Ovary (tissue), 9 donors: ENCODE measurements around the gene ACO2. TPM values are rescaled to one million over a fixed set of nuclear protein-coding genes. Genes with fewer than 3 reads are reported as not detected.

Experiments
- DNase-seq, 5 donors: peaks; one replicate each; pipeline ENCODE4 v3.0.0-alpha.2; 2019 to 2020
- H3K27ac ChIP-seq, 2 donors: fragments of 200-600 bp; one replicate each; pipeline versions ENCODE4 v1.5.1 to v1.8.0; 2019 to 2022
- H3K27me3 ChIP-seq: fragments of 200-600 bp; one replicate; pipeline ENCODE4 v1.8.0; 2022
- H3K36me3 ChIP-seq: fragments of 200-600 bp; sonication (generic); one replicate; pipeline ENCODE4 v1.5.1; 2019
- H3K4me1 ChIP-seq: one replicate; pipeline ENCODE4 v1.8.1; 2013; ENCODE audit warnings: mild to moderate bottlenecking, moderate library complexity; ENCODE audit not compliant: insufficient read depth
- H3K4me3 ChIP-seq: fragments of 200-600 bp; sonication (generic); one replicate; pipeline ENCODE4 v1.5.1; 2017
- H3K9me3 ChIP-seq, 2 donors: fragments of 200-600 bp in 1 of 2; sonication (generic) in 1 of 2; one replicate each; pipeline versions ENCODE4 v1.5.1 to v1.8.1; 2013 to 2019; ENCODE audit warnings: mild to moderate bottlenecking in 1 of 2, moderate library complexity in 1 of 2
- EP300 ChIP-seq: sonication (generic); formaldehyde crosslinking; IDR thresholded peaks from one replicate; pipeline ENCODE4 v1.6.1; 2017; ENCODE audit warnings: antibody characterized with exemption
- POLR2A ChIP-seq: fragments of 450-650 bp; IDR thresholded peaks from one replicate; pipeline ENCODE4 v1.6.1; 2017; ENCODE audit warnings: antibody characterized with exemption, mild to moderate bottlenecking, moderate library complexity
- WGBS, 3 donors: extraction: QIAGEN DNeasy Blood & Tissue Kit in 1 of 3; methylation state at CpG; one replicate each; pipeline versions ENCODE4 v1.1.5 to v1.1.7; 2013 to 2017; 5-methylcytosine and 5-hydroxymethylcytosine counted together
- intact Hi-C, 4 donors: fragments of 100-400 bp; cut with DNase I; formaldehyde crosslinking; loops; one replicate each; pipeline versions ENCODE4 v1.11.0 to v1.15.1; 2022 to 2023
- polyA plus RNA-seq, 2 donors: library from polyadenylated mRNA; stranded (reverse); fragments of 200-250 nt in 1 of 2; fragments of 350-450 nt in 1 of 2; fragmentation: Illumina TruSeq in 1 of 2; extraction: RNeasy Lipid Tissue Mini Kit (QIAGEN cat#74804) in 1 of 2; gene quantifications; one replicate each; pipeline ENCODE4 v1.2.3, GENCODE V29; 2013 to 2014
- total RNA-seq, 7 donors: library from RNA; depleted of rRNA in 2 of 7; stranded (reverse); fragments of >200 nt in 2 of 7; fragmentation: NEBNext Ultra II Directional in 3 of 7; extraction: Animal tissue kit (Norgen Biotek cat#: 25700) in 3 of 7; gene quantifications; one replicate each; pipeline versions ENCODE4 v1.1.0 to v1.2.4, GENCODE V29; 2016 to 2023
- TF ChIP-seq, protein P1 (sequence below), 3 donors: fragments of 450-650 bp in 2 of 3; fragments of 200-600 bp in 1 of 3; IDR thresholded peaks; one replicate each; pipeline versions ENCODE4 v1.5.1 to v1.8.0; 2016 to 2022; ENCODE audit warnings: antibody characterized with exemption in 3 of 3, mild to moderate bottlenecking in 1 of 3
- donor health status: DM: no; HTN: no; CAD: no; lungs with moderate emphysema.
- donor health status: DM: no; HTN: no; CAD: no.
- donor health status: Bipolar disorder and iron deficiency.
- donor health status: DM: yes; HTN: yes; CAD: no.
- donor health status: DM: no; HTN: no; CAD: no.
- donor health status: DM: yes; HTN: yes; CAD: no.

Gene ACO2
- total and polyA plus RNA-seq, 9 donors, result 20.6 to 99.1 (median 50.7) TPM

GRCh38 chr22:41525450-41526225, 56.7 kb downstream of the ACO2 start:
- Histone ChIP-seq H3K27me3 (no peaks in the 10 kb centered on the region), H3K36me3 (no peaks in the 10 kb centered on the region), H3K4me3 (no peak overlapping the region), H3K4me1 (peaks cover 25% of the 10 kb centered on the region), H3K9me3 (no peaks in the 10 kb centered on the region), H3K27ac (peak overlapping the region; percentile 85 to 89)
- TF ChIP-seq POLR2A (no peak), EP300 (no peak)
- TF ChIP-seq, protein P1, sequence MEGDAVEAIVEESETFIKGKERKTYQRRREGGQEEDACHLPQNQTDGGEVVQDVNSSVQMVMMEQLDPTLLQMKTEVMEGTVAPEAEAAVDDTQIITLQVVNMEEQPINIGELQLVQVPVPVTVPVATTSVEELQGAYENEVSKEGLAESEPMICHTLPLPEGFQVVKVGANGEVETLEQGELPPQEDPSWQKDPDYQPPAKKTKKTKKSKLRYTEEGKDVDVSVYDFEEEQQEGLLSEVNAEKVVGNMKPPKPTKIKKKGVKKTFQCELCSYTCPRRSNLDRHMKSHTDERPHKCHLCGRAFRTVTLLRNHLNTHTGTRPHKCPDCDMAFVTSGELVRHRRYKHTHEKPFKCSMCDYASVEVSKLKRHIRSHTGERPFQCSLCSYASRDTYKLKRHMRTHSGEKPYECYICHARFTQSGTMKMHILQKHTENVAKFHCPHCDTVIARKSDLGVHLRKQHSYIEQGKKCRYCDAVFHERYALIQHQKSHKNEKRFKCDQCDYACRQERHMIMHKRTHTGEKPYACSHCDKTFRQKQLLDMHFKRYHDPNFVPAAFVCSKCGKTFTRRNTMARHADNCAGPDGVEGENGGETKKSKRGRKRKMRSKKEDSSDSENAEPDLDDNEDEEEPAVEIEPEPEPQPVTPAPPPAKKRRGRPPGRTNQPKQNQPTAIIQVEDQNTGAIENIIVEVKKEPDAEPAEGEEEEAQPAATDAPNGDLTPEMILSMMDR (IDR thresholded peaks at IDR 0.05), result no peak
- 72 to 78% (median 72%) methylated on average over 13 of the region's 13 CpGs for WGBS, 3 donors
- DNase-seq, result peak in 1 of 5 donors; percentile 41
- intact Hi-C loops, result no loop called here

GRCh38 chr22:41526226-41526829, 57.4 kb downstream of the ACO2 start:
- 62 to 66% (median 63%) methylated on average over 12 of the region's 12 CpGs for WGBS, 3 donors

GRCh38 chr22:41526830-41527799, 58.2 kb downstream of the ACO2 start:
- WGBS, 3 donors, result 59 to 70% (median 64%) methylated on average over 32 of the region's 32 CpGs
- intact Hi-C loops, result no loop called here
- H3K4me1 ChIP-seq, result peaks cover 25% of the 10 kb centered on the region
- no peaks in the 10 kb centered on the region for H3K36me3 ChIP-seq
- peak overlapping the region; percentile 51 to 89 for H3K27ac ChIP-seq
- peak in 4 of 5 donors; percentile 61 to 69 (median 64) for DNase-seq
- no peaks in the 10 kb centered on the region for H3K9me3 ChIP-seq
- H3K27me3 ChIP-seq, result no peaks in the 10 kb centered on the region
- H3K4me3 ChIP-seq, result no peak overlapping the region
- TF ChIP-seq, protein P1 (IDR thresholded peaks at IDR 0.05), result peak; percentile 39 to 69 (median 58)
- TF ChIP-seq POLR2A (no peak), EP300 (no peak)

More at GRCh38 chr22:41526226-41526829, 57.4 kb downstream of the ACO2 start:
- H3K4me3 ChIP-seq, result no peak overlapping the region
- peak overlapping the region; percentile 51 to 89 for H3K27ac ChIP-seq
- no peak for DNase-seq
- H3K4me1 ChIP-seq, result peaks cover 25% of the 10 kb centered on the region
- no peaks in the 10 kb centered on the region for H3K36me3 ChIP-seq
- intact Hi-C loops, result no loop called here
- no peak for TF ChIP-seq EP300
- TF ChIP-seq, protein P1 (IDR thresholded peaks at IDR 0.05), result no peak
- no peak for TF ChIP-seq POLR2A
- no peaks in the 10 kb centered on the region for H3K9me3 ChIP-seq
- no peaks in the 10 kb centered on the region for H3K27me3 ChIP-seq

DNA sequence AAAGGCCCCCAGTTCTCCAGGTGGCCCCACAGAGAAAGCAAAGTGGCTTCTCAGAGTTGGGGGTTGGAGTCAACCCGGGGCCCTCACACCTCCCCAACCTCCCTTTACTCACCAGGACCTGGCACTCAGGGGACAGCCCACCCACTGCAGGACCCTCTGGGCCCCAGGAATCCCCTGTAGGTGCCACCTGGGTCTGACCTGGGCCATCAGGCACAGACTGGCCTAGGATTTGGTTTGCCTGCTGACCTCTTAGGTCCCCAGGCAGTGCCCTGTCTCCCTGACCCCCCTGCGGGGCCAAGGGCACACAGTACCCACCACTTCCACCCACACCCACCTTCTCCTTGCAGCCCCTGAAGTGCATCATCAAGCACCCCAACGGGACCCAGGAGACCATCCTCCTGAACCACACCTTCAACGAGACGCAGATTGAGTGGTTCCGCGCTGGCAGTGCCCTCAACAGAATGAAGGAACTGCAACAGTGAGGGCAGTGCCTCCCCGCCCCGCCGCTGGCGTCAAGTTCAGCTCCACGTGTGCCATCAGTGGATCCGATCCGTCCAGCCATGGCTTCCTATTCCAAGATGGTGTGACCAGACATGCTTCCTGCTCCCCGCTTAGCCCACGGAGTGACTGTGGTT, 59.3 kb downstream of the ACO2 start:
- Histone ChIP-seq H3K36me3 (no peaks in the 10 kb centered on the region), H3K27me3 (no peaks in the 10 kb centered on the region), H3K27ac (no peak overlapping the region), H3K9me3 (no peaks in the 10 kb centered on the region), H3K4me1 (peaks cover 20% of the 10 kb centered on the region), H3K4me3 (no peak overlapping the region)
- DNase-seq, result no peak
- intact Hi-C loops, result no loop called here
- WGBS, 3 donors, result 78 to 87% (median 79%) methylated on average over 16 of the region's 16 CpGs
- TF ChIP-seq, protein P1 (IDR thresholded peaks at IDR 0.05), result no peak
- no peak for TF ChIP-seq POLR2A
